NCI-H1436 (cell line): ENCODE results near the gene CELSR2.
"Not testable (repeated sequence)": the region's sequence is repeated elsewhere in the genome, so short reads cannot be mapped to it uniquely, and the experiment has no call there.

Experiments used
- DNase-seq: peaks from one replicate; lab custom pipeline; 2025; lab: John Stamatoyannopoulos, UW

CELSR2 gene

GRCh38 chr1:109281680-109282496 is 32.5 kb downstream of the CELSR2 start:
- DNase-seq: no peak

- DNase-seq: no peak
Observed at GRCh38 chr1:109282497-109282951, 33.2 kb downstream of the CELSR2 start.

- peak; percentile 96 for DNase-seq
Observed at GRCh38 chr1:109282952-109283747, 33.8 kb downstream of the CELSR2 start, which contains the start of gene PSRC1. TSS of gene PSRC1 (minus strand) at chr1:109283145.

- DNase-seq: no peak
Observed at GRCh38 chr1:109283748-109284600, 34.6 kb downstream of the CELSR2 start.

- DNase-seq: not testable (repeated sequence)
Observed at GRCh38 chr1:109286762-109287161, 37.4 kb downstream of the CELSR2 start.

GRCh38 chr1:109290137-109290536 is 40.8 kb downstream of the CELSR2 start:
- no peak for DNase-seq

GRCh38 chr1:109290998-109291397 is 41.7 kb downstream of the CELSR2 start:
- no peak for DNase-seq

- DNase-seq: no peak
Observed at GRCh38 chr1:109292364-109292763, 43.0 kb downstream of the CELSR2 start.

GRCh38 chr1:109293026-109293425 is 43.7 kb downstream of the CELSR2 start:
- no peak for DNase-seq

- no peak for DNase-seq
Observed at GRCh38 chr1:109294481-109294880, 45.1 kb downstream of the CELSR2 start.

GRCh38 chr1:109295712-109296415 is 46.5 kb downstream of the CELSR2 start:
- no peak for DNase-seq

- no peak for DNase-seq
Observed at GRCh38 chr1:109296782-109297181, 47.4 kb downstream of the CELSR2 start.

- no peak for DNase-seq
Observed at GRCh38 chr1:109298666-109299557, 49.6 kb downstream of the CELSR2 start.

GRCh38 chr1:109299558-109300343 is 50.4 kb downstream of the CELSR2 start:
- DNase-seq: no peak

- no peak for DNase-seq
Observed at GRCh38 chr1:109300650-109301151, 51.4 kb downstream of the CELSR2 start.

GRCh38 chr1:109301874-109302273 is 52.5 kb downstream of the CELSR2 start:
- DNase-seq: no peak

- no peak for DNase-seq
Observed at GRCh38 chr1:109304226-109304920, 55.0 kb downstream of the CELSR2 start.

GRCh38 chr1:109305991-109306390 is 56.7 kb downstream of the CELSR2 start:
- DNase-seq: not testable (repeated sequence)

GRCh38 chr1:109306832-109307273 is 57.5 kb downstream of the CELSR2 start, which contains the start of gene MYBPHL:
TSS of gene MYBPHL (minus strand) at chr1:109307011. CDS start at chr1:109306991, 20 bp downstream.
- peak; percentile 27 for DNase-seq
